Fibroblast of skin of right quadriceps (primary cell): ENCODE data around the gene SPIRE2.
"Not testable (repeated sequence)": the region's sequence is repeated elsewhere in the genome, so short reads cannot be mapped to it uniquely, and the experiment has no call there.

ENCODE experiments used
- DNase-seq: peaks from one replicate; pipeline ENCODE4 v3.0.0-alpha.2; 2013

SPIRE2 gene

GRCh38 chr16:89899879-89900481, 71.7 kb downstream of the SPIRE2 start:
- no peak for DNase-seq

GRCh38 chr16:89900885-89901284, 72.6 kb downstream of the SPIRE2 start:
- DNase-seq = no peak

DNA sequence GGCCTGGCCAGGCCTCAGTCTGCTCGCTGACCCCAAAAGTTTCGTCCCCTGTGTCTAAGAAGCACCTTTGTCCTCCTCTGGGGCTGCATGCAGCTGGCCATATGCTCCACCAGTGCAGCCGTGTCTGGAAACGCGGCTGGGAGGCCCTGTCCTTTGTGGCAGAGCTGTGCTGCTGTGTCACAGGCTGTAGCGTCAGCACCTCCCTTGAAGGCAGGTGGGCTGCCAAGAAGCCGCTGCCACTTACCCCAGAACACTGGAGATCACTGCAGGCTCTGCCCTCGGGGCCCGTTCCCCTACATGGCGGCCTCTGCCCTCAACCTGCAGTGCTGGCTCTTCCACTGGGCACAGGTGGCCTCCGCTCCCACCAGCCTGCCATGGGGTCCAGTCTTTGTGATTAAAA, 74.7 kb downstream of the SPIRE2 start:
- DNase-seq = no peak

DNA sequence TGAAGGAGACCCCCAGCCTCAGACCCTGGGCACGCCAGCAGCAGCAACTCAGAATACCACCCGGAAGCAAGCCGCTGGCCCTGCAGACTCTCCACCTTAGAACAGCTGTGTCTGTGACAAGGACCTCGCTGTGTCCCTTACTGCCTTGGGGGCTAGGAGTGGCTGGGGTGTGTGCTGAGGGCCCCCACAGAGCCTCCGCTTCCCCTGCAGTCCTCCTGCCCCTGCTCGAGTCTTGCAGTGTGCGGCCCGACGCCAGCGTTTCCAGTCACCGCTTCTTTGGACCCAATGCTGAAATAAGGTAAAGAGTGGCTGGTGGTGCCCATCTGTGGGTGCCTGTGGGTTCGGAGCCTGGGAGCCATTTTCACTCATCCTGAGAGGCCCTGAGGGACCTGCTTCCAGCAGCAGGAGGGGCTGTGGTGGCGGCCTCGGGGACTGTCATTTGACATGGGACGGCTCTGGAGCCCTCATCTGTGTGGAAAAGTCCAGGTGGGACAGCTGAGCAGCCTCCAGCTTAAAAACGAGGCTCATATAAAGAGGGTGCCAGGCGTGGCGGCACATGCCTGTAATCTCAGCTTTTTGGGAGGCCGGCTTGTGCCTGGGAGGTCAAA, 75.7 kb downstream of the SPIRE2 start:
- DNase-seq = no peak

DNA sequence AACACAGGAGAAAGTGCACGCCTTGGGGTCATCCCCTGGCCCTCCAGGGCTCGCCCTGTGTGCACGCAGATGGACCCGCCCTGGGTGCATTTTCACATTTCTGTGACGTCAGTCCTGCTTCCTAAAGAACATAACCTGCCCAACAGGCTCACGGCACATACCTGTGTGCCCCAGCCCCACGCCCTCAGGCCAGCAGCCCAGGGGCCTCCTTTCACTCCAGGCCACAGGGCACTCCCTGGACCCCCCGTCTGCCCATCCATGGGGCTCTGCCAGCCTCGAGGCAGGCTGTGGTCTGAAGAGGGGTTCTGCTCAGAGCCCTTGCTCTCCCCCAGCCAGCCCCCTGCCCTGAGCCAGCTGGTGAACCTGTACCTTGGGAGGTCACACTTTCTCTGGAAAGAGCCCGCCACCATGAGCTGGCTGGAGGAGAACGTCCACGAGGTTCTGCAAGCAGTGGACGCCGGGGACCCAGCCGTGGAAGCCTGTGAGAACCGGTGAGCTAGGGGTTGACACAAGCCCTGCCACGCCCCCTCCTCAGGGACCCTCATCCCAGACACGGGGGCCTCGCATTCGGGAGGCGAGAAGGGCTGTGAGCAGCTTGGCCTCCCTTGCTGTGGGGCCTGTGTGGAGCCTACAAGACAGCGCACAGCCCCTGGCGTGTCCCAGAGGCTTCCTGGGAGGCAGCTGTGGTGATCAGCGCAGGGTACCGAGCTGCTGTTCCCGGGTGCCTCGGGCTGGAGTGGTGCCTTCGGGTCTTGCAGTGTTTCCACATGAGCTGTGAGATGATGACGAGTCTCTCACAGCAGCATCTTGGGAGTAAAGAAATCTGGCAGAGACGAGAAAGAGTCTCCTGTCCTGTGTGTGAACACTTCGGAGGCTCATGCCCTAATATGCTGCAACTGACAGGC, 76.6 kb downstream of the SPIRE2 start:
- DNase-seq = no peak

DNA sequence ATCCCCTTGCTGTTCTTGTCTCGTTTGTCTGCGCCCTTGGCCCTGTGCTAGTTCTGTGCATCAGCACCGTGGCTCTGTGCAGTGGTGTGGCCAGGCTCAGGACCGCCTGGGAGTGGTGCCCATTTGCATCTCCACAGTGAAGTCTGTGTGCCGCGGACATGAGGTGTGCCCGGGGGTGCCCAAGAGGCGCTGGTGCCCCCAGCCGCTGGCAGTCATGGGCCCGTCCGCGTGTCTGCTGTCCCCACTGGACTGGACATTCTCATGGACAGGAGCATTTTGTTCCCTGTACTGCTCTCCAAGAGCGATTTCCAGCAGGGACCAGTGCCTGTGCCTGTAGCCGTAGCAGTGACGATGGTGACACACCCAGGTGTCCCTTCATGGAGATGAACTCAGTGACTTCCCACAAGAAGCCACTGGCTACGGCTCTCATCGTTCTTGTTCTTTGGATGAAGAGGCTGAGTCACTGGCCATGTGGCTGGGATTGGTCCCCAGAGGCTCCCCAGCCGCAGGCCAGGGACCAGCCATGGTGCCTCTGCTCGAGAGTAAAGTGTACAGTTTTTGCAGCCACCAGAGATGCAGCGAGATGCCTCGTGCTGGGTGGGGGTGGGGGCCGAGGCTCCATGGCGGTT, 77.3 kb downstream of the SPIRE2 start:
- no peak for DNase-seq

DNA sequence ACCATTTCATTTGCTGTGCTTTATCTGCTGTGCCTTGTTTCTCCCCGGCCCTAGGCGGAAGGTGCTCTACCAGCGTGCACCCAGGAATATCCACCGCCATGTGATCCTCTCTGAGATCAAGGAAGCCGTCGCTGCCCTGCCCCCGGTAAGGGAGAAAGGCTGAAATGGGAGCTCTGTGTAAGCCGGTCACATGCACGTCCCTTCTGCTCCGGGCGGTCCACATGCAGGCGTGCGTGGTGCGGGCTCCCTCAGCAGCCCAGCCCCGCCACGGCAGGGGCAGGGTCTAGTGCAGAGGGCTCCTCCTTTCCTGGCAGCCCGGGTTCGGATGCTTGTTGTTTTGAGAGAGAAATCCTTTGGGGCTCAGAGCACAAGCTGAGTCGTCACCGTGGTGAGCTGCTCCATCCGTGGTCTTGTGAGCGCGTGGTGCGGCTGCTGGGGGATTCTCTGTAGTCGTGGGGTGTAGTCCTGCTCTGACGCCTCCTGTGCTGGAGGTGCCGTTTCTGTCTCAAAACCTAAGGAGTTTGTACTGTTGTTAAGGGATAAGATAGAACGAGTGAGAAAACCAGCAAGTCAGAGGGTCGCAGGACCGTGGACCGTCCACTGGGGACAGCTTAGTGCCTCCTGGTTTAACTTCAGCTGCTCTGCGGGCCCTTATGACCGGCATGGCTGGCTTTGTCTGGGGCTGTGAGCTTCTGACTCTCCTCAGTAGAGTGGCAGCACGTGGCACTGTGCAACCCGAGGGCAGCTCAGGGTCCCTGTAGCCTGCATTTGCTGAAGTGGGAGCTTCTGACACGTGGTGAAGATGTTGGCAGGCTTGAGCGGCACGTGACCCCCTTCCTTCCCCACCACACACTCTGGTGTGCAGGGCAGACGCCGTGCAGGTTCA, 78.1 kb downstream of the SPIRE2 start:
- DNase-seq = no peak

DNA sequence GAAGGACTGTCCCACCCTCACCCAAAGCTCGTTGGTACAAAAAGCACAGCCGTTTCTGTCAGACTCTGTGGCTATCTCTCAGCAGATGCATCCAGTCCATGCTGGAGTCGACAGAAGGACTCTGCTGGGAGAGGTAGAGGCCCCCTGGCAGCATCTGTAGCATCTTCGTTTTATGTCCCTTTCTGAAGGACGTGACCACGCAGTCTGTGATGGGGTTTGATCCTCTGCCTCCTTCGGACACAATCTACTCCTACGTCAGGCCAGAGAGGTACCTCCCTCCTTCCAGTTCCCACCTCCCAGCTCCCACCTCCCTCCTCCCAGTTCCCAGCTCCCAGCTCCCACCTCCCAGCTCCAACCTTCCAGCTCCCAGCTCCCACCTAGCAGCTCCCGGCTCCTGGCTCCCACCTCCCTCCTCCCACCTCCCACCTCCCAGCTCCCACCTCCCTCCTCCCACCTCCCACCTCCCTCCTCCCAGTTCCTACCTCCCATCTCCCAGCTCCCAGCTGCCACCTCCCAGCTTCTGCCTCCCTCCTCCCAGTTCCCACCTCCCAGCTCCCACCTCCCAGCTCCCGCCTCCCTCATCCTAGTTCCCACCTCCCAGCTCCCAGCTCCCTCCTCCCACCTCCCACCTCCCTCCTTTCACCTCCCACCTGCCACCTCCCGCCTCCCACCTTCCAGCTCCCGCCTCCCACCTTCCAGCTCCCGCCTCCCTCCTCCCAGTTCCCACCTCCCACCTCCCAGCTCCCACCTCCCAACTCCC, 79.0 kb downstream of the SPIRE2 start:
- no peak for DNase-seq

DNA sequence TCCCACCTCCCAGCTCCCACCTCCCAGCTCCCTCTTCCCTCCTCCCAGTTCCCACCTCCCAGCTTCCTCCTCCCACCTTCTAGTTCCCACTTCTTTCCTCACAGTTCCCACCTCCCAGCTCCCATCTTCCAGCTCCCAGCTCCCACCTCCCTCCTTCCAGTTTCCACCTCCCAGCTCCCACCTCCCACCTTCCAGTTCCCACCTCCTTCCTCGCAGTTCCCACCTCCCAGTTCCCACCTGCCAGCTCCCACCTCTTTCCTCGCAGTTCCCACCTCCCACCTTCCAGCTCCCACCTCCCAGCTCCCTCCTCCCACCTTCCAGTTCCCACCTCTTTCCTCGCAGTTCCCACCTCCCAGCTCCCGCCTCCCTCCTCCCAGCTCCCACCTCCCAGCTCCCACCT, 80.0 kb downstream of the SPIRE2 start:
- no peak for DNase-seq

DNA sequence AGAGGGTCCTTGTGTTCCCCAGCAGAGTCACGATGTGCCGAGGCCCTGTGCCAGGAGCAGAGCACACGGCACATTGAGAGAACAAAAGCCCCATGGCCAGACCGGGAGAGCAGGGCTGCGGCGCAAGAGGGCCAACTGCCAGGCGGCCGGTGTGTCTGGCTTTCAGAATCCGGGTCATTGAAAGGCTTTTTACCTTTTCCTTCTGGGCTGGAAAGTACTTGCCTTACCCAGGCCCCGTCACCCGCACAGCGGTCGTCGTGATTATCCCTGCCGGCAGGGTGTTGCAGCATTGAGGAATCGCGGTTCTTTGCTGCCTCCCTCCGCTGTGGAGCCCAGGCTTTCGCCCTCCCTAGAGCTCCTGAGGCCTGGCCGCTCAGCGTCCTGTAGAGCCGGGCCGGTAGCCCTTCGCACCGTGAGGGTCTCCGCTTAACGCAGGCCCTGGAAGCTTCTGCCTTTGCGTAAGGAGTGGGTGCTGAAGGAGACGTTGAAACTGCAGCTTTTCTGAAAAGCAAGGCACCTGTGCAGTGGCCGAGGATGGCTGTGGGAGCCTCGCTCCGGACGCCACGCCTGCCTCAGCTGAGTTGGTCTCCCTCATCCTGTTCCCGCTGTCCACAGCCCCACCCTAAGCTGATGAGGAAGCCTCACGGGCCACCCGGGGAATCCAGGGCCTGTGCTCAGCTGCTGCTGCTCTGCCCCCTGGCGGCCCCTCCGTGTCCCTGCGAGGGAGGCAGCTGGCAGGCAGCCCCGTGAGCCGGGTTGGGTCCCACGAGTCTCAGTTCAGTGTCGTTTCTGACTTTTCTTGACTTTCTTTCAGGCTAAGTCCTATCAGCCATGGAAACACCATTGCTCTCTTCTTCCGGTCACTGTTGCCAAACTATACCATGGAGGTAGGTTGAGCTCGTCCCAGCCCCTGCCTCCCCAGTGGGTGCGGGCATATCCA, 81.8 kb downstream of the SPIRE2 start:
- DNase-seq = peak; percentile 68

GRCh38 chr16:89910717-89911354, 82.6 kb downstream of the SPIRE2 start:
- DNase-seq = no peak

GRCh38 chr16:89911375-89911774, 83.1 kb downstream of the SPIRE2 start:
- no peak for DNase-seq

DNA sequence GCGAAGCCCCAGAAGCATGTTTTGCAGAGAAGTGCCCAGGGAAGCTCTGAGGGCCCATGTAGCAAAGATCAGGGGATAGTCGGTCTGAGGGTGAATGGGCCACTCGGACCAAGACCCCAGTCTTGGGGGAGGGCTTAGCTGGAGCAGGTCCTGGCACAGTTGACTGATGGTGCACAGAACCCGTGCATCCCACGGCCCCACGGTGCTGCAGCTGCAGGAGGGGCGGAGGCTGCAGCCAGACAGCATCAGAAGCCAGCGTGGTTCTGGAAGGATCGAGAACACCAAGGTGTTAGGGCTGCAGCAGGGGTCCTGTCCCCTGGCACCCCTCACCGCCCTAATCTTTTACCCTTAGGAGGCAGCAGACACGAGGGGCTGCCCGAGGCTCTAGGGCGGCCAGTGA, 83.9 kb downstream of the SPIRE2 start:
- DNase-seq = no peak

DNA sequence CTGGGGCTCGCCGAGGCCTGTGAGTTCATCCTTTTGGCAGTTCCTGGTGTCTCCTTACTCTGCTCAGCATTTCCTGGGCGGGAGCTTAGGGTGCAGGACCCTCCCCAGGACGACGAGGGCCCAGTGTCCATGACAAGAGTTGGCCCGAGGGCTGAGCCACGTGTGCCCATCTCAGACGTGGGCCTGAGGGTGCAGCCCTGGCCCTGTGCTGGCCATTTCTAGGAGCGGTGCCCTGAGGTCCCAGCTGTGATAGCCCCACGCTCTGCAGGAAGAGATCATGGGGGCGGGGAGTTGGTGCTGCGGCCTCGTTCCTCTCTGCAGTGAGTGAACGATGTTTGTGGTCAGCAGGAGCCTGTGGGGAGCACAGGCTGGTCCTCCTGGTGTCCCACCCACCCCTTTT, 84.4 kb downstream of the SPIRE2 start:
- DNase-seq = no peak

DNA sequence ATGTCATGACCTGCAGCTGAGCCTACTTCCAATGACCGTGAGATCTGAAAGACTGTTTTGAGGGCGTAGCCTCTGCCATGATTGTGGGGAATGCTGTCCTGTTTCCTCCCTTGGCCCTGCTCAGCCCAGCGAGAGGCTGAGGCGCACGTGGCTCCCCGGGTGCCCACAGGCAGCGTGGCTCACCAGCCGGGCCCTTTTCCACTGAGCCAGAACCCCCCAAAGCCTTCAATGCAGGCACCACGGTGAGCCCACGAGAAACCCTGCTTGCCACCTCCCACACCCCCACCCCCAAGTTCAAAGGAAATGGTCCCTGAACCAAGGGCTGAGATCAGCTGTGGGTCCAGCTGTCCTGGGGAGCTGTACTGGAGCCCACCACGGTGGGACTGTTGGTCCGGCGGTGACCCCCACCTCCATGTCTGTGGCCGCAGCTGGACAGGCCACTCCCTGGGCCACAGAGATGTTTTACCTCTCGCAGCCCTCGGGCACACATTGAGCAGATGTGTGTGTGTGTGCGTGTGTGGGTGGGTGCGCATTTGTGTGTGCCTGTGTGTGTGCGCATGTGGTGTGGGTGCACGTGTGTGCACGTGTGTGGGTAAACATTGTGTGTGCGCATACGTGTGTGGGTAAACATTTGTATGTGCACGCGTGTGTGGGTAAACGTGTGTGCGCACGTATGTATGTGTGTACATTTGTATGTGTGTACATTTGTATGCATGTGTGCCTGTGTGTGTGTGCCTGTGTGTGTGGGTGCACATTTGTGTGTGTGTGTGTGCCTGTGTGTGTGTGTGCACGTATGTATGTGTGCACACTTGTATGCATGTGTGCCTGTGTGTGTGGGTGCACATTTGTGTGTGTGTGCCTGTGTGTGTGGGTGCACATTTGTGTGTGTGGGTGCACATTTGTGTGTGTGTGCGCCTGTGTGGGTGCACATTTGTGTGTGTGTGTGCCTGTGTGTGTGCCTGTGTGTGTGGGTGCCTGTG, 85.4 kb downstream of the SPIRE2 start:
- DNase-seq = no peak

DNA sequence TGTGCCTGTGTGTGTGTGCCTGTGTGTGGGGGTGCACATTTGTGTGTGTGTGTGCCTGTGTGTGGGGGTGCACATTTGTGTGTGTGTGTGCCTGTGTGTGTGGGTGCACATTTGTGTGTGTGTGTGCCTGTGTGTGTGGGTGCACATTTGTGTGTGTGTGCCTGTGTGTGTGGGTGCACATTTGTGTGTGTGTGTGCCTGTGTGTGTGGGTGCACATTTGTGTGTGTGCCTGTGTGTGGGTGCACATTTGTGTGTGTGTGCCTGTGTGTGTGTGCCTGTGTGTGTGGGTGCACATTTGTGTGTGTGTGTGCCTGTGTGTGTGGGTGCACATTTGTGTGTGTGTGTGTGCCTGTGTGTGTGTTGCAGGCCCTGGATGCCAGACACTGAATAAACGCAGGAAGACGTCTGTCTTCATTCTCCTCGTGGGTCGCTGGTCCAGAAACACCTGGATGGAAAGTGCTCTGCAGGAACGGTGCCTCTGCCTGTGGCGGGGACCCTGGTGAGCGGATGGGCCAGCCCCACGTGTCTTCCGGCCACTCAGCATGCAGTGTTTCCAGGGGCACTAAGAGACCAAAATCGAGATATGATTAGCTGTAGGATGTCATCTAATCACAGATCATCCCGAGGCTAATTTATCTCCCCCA, 86.5 kb downstream of the SPIRE2 start:
- DNase-seq = not testable (repeated sequence)

GRCh38 chr16:89915303-89916232, 87.3 kb downstream of the SPIRE2 start:
- no peak for DNase-seq
